ENCODE results near the gene NTM.

GRCh38 chr11:131506348-131506747 lies 135.9 kb downstream of the NTM start:
- TF ChIP-seq CTCF (IDR thresholded peaks at IDR 0.05), result no peak
- no peak for TF ChIP-seq POLR2A (IDR thresholded peaks at IDR 0.05)

All from esophagus squamous epithelium (tissue), 4 donors.